HEK293 (cell line): Measurements from ENCODE around the gene R3HDM1.
"Not testable (repeated sequence)": the region's sequence is repeated elsewhere in the genome, so short reads cannot be mapped to it uniquely, and the experiment has no call there.

ENCODE experiments used
- CTCF ChIA-PET: fragments of 350-600 bp; formaldehyde crosslinking; extraction: SDS; loops from one replicate; lab custom pipeline; 2021; ENCODE audit warnings: antibody characterized with exemption; lab: Yijun Ruan, JAX
- POLR2A ChIA-PET: fragments of 300-600 bp; formaldehyde crosslinking; extraction: SDS; loops from one replicate; lab custom pipeline; 2020; ENCODE audit warnings: antibody characterized with exemption, inconsistent platforms; lab: Yijun Ruan, JAX
- H3K27ac ChIP-seq: fragments of 200-500 bp; sonication (Bioruptor generic); 2 replicates; pipeline ENCODE4 v1.5.1; 2014; ENCODE audit warnings: low read depth, low read length, control low read depth, inconsistent platforms; ENCODE audit errors: extremely low read depth
- H3K36me3 ChIP-seq, 2 experiments: fragments of 200-500 bp in 1 of 2; sonication (Bioruptor generic) in 1 of 2; 1 replicate in 1 of 2; 2 replicates in 1 of 2; pipeline ENCODE4 v1.5.1; 2014 to 2017; ENCODE audit warnings: inconsistent platforms in 2 of 2, low read length in 2 of 2; ENCODE audit not compliant: control insufficient read depth in 2 of 2, insufficient read depth in 1 of 2
- H3K4me1 ChIP-seq: fragments of 200-500 bp; sonication (Bioruptor generic); 2 replicates; pipeline ENCODE4 v1.5.1; 2014; ENCODE audit warnings: mild to moderate bottlenecking, low read length, inconsistent platforms; ENCODE audit not compliant: control insufficient read depth, insufficient read depth
- H3K4me3 ChIP-seq: 2 replicates; pipeline ENCODE4 v1.5.1; 2011; ENCODE audit warnings: low read depth, mild to moderate bottlenecking, control low read depth, low read length, moderate library complexity
- H3K9me3 ChIP-seq: fragments of 200-500 bp; sonication (Bioruptor generic); 2 replicates; pipeline ENCODE4 v1.5.1; 2014; ENCODE audit warnings: low read depth, low read length, inconsistent platforms; ENCODE audit not compliant: control insufficient read depth, insufficient read depth
- GLIS1 ChIP-seq: fragments of 450-650 bp; formaldehyde crosslinking; IDR thresholded peaks from 2 replicates; pipeline ENCODE4 v1.5.1; 2016; ENCODE audit warnings: missing biosample characterization, missing genetic modification characterization
- HIC1 ChIP-seq: fragments of 450-650 bp; formaldehyde crosslinking; IDR thresholded peaks from 2 replicates; pipeline ENCODE4 v1.5.1; 2016; ENCODE audit warnings: missing biosample characterization, missing genetic modification characterization
- KLF1 ChIP-seq: fragments of 450-650 bp; formaldehyde crosslinking; IDR thresholded peaks from 2 replicates; pipeline ENCODE4 v1.5.1; 2016; ENCODE audit warnings: missing biosample characterization, missing genetic modification characterization
- PBX3 ChIP-seq: sonication (generic); formaldehyde crosslinking; IDR thresholded peaks from 2 replicates; pipeline ENCODE4 v1.8.1; 2022; ENCODE audit warnings: mild to moderate bottlenecking, moderate library complexity, missing genetic modification reagents
- SP3 ChIP-seq: fragments of 450-650 bp; formaldehyde crosslinking; IDR thresholded peaks from 2 replicates; pipeline ENCODE4 v1.5.1; 2016; ENCODE audit warnings: missing biosample characterization, missing genetic modification characterization
- YY1 ChIP-seq: fragments of 450-650 bp; formaldehyde crosslinking; IDR thresholded peaks from 2 replicates; pipeline ENCODE4 v1.5.1; 2018; ENCODE audit warnings: missing biosample characterization, missing genetic modification characterization
- ZBTB17 ChIP-seq: fragments of 450-650 bp; formaldehyde crosslinking; IDR thresholded peaks from 2 replicates; pipeline ENCODE4 v1.5.1; 2016; ENCODE audit warnings: missing biosample characterization, missing genetic modification characterization
- ZBTB49 ChIP-seq: fragments of 450-650 bp; formaldehyde crosslinking; IDR thresholded peaks from 2 replicates; pipeline ENCODE4 v1.5.1; 2016; ENCODE audit warnings: missing biosample characterization, missing genetic modification characterization, low read depth
- ZIC2 ChIP-seq: fragments of 450-650 bp; formaldehyde crosslinking; IDR thresholded peaks from 2 replicates; pipeline ENCODE4 v1.5.1; 2016; ENCODE audit warnings: missing biosample characterization, missing genetic modification characterization
- ZNF10 ChIP-seq: fragments of 450-650 bp; formaldehyde crosslinking; IDR thresholded peaks from 2 replicates; pipeline ENCODE4 v1.5.1; 2017; ENCODE audit warnings: missing biosample characterization, missing genetic modification characterization
- ZNF146 ChIP-seq: fragments of 450-650 bp; formaldehyde crosslinking; IDR thresholded peaks from 2 replicates; pipeline ENCODE4 v1.5.1; 2016; ENCODE audit warnings: missing biosample characterization, missing genetic modification characterization
- ZNF248 ChIP-seq: fragments of 450-650 bp; formaldehyde crosslinking; IDR thresholded peaks from 2 replicates; pipeline ENCODE4 v1.5.1; 2017; ENCODE audit warnings: missing biosample characterization, missing genetic modification characterization
- ZNF394 ChIP-seq: fragments of 450-650 bp; formaldehyde crosslinking; IDR thresholded peaks from 2 replicates; pipeline ENCODE4 v1.5.1; 2016; ENCODE audit warnings: missing biosample characterization, missing genetic modification characterization, mild to moderate bottlenecking, moderate library complexity, borderline replicate concordance
- ZNF416 ChIP-seq: fragments of 450-650 bp; formaldehyde crosslinking; IDR thresholded peaks from 2 replicates; pipeline ENCODE4 v1.5.1; 2016; ENCODE audit warnings: missing biosample characterization, missing genetic modification characterization
- ZNF426 ChIP-seq: fragments of 450-650 bp; formaldehyde crosslinking; IDR thresholded peaks from 2 replicates; pipeline ENCODE4 v1.5.1; 2017; ENCODE audit warnings: missing biosample characterization, missing genetic modification characterization, mild to moderate bottlenecking, inconsistent platforms, moderate library complexity
- ZNF548 ChIP-seq: fragments of 450-650 bp; formaldehyde crosslinking; IDR thresholded peaks from 2 replicates; pipeline ENCODE4 v1.5.1; 2016; ENCODE audit warnings: missing biosample characterization, missing genetic modification characterization
- ZNF571 ChIP-seq: fragments of 450-650 bp; formaldehyde crosslinking; IDR thresholded peaks from 2 replicates; pipeline ENCODE4 v1.5.0; 2017; ENCODE audit warnings: missing biosample characterization, missing genetic modification characterization
- ZNF654 ChIP-seq: fragments of 450-650 bp; formaldehyde crosslinking; IDR thresholded peaks from 2 replicates; pipeline ENCODE4 v1.5.1; 2016; ENCODE audit warnings: low read depth, missing biosample characterization, missing genetic modification characterization
- ZNF677 ChIP-seq: fragments of 450-650 bp; IDR thresholded peaks from 2 replicates; pipeline ENCODE4 v1.5.0; 2018; ENCODE audit warnings: missing biosample characterization, mild to moderate bottlenecking, missing genetic modification characterization, moderate library complexity
- ZNF747 ChIP-seq: fragments of 450-650 bp; formaldehyde crosslinking; IDR thresholded peaks from 2 replicates; pipeline ENCODE4 v1.5.1; 2016; ENCODE audit warnings: missing biosample characterization, missing genetic modification characterization
- ZNF837 ChIP-seq: fragments of 450-650 bp; formaldehyde crosslinking; IDR thresholded peaks from 2 replicates; pipeline ENCODE4 v1.5.1; 2016; ENCODE audit warnings: missing biosample characterization, missing genetic modification characterization
- ZSCAN16 ChIP-seq: fragments of 450-650 bp; formaldehyde crosslinking; IDR thresholded peaks from 2 replicates; pipeline ENCODE4 v1.5.1; 2016; ENCODE audit warnings: missing biosample characterization, missing genetic modification characterization

Gene R3HDM1

GRCh38 chr2:135703300-135703699 lies 172.0 kb downstream of the R3HDM1 start:
- Histone ChIP-seq H3K9me3 (no peaks in the 10 kb centered on the region), H3K4me3 (no peak overlapping the region), H3K36me3 (peaks cover 0 to 3% of the 10 kb centered on the region in 2 experiments; a peak in 1 of 3 replicates)
- CTCF ChIA-PET = interaction anchor here (1.7 kb wide), 1 partner anchor 700 kb away, joined by 5 read pairs; no protein-coding TSS in a partner anchor
- TF ChIP-seq ZNF248 (tag by site-specific recombination) (no peak), GLIS1 (tag by site-specific recombination) (no peak), YY1 (no peak), ZBTB17 (tag by site-specific recombination) (no peak), ZSCAN16 (tag by site-specific recombination) (no peak), ZNF10 (tag by site-specific recombination) (no peak), ZNF571 (tag by site-specific recombination) (no peak), KLF1 (tag by site-specific recombination) (no peak)
- TF ChIP-seq, all 188 proteins: peak for 0
- POLR2A ChIA-PET = no interaction called here
- Histone ChIP-seq H3K27ac (no peak overlapping the region), H3K4me1 (no peaks in the 10 kb centered on the region)

GRCh38 chr2:135704075-135704474 lies 172.8 kb downstream of the R3HDM1 start:
- CTCF ChIA-PET = interaction anchor here (0.7 to 1.7 kb wide), 3 partner anchors 700 to 702 kb away, joined by 3 to 5 read pairs (median 3); no protein-coding TSS in a partner anchor
- H3K27ac ChIP-seq, H3K36me3 ChIP-seq, H3K4me1 ChIP-seq, H3K4me3 ChIP-seq, H3K9me3 ChIP-seq, POLR2A ChIA-PET: not testable (repeated sequence)

GRCh38 chr2:135708159-135708558 lies 176.9 kb downstream of the R3HDM1 start:
- TF ChIP-seq ZNF146 (tag by site-specific recombination) (no peak), SP3 (no peak), ZNF747 (no peak), ZBTB49 (tag by site-specific recombination) (no peak), ZIC2 (no peak), ZNF548 (tag by site-specific recombination) (no peak), PBX3 (CRISPR knock-in tag) (no peak)
- TF ChIP-seq, all 188 proteins: peak for 0
- no peak overlapping the region for H3K27ac ChIP-seq
- H3K9me3 ChIP-seq = no peaks in the 10 kb centered on the region
- no peaks in the 10 kb centered on the region; the same call in 1 of the 2 replicates for H3K4me1 ChIP-seq
- H3K4me3 ChIP-seq = no peak overlapping the region
- H3K36me3 ChIP-seq = peaks cover 0 to 9% of the 10 kb centered on the region in 2 experiments; a peak in 2 of 3 replicates
- POLR2A ChIA-PET = no interaction called here
- CTCF ChIA-PET = interaction anchor here (0.8 to 6.7 kb wide), 8 partner anchors 8 to 719 kb away, joined by 3 to 90 read pairs (median 5); no protein-coding TSS in a partner anchor

GRCh38 chr2:135709992-135710391 lies 178.7 kb downstream of the R3HDM1 start:
- ChIA-PET POLR2A (interaction anchor here (1.0 kb wide), 1 partner anchor 179 kb away, joined by 4 read pairs; the partner anchor contains the start of gene ZRANB3), CTCF (interaction anchor here (0.5 to 6.7 kb wide), 21 partner anchors 8 to 730 kb away, joined by 3 to 90 read pairs (median 5); partner anchors contain the start of genes R3HDM1 and ZRANB3)
- H3K27ac ChIP-seq = no peak overlapping the region
- no peak overlapping the region for H3K4me3 ChIP-seq
- H3K4me1 ChIP-seq = no peaks in the 10 kb centered on the region; the same call in 1 of the 2 replicates
- H3K36me3 ChIP-seq = peaks cover under 1 to 16% of the 10 kb centered on the region in 2 experiments; a peak in 2 of 3 replicates
- no peaks in the 10 kb centered on the region for H3K9me3 ChIP-seq
- no peak for TF ChIP-seq ZNF394 (tag by site-specific recombination)
- no peak for TF ChIP-seq HIC1 (tag by site-specific recombination)
- no peak for TF ChIP-seq ZNF677 (tag by site-specific recombination)
- no peak for TF ChIP-seq ZNF837 (tag by site-specific recombination)
- TF ChIP-seq ZNF416 (tag by site-specific recombination) = no peak
- peak; percentile 71 for TF ChIP-seq ZNF654 (tag by site-specific recombination)
- TF ChIP-seq ZNF426 (tag by site-specific recombination) = no peak
